Mesenchymal stem cell (in vitro differentiated cells and primary cell): ENCODE measurements around the gene PAM16.
A peak's percentile ranks its signal among the peaks of the same experiment; 100 is the strongest.

ENCODE experiments used
- DNase-seq: peaks from one replicate; pipeline ENCODE4 v3.0.0-alpha.2; 2013
- H2AFZ ChIP-seq: one replicate; pipeline ENCODE4 v1.6.1; 2013; ENCODE audit warnings: low read depth, mild to moderate bottlenecking, control low read depth, inconsistent platforms, low read length, moderate library complexity
- H2AK5ac ChIP-seq: 2 replicates; pipeline ENCODE4 v1.6.1; 2013; ENCODE audit warnings: low read length, moderate library complexity, mild to moderate bottlenecking, inconsistent platforms; ENCODE audit not compliant: severe bottlenecking
- H2BK120ac ChIP-seq: one replicate; pipeline ENCODE4 v1.6.1; 2013; ENCODE audit warnings: low read depth, mild to moderate bottlenecking, inconsistent platforms, low read length, moderate library complexity
- H2BK12ac ChIP-seq, 2 experiments: one replicate each; pipeline ENCODE4 v1.6.1; 2013; ENCODE audit warnings: inconsistent platforms in 2 of 2, low read length in 2 of 2, mild to moderate bottlenecking in 2 of 2, moderate library complexity in 2 of 2, control low read depth in 1 of 2
- H2BK15ac ChIP-seq: one replicate; pipeline ENCODE4 v1.6.1; 2013; ENCODE audit warnings: mild to moderate bottlenecking, low read depth, inconsistent platforms; ENCODE audit not compliant: poor library complexity, severe bottlenecking
- H2BK5ac ChIP-seq: 2 replicates; pipeline ENCODE4 v1.6.1; 2013; ENCODE audit warnings: low read depth, mild to moderate bottlenecking, low read length, control low read depth, inconsistent platforms; ENCODE audit not compliant: poor library complexity, severe bottlenecking
- H3K14ac ChIP-seq, 2 experiments: one replicate each; pipeline ENCODE4 v1.6.1; 2013; ENCODE audit warnings: inconsistent platforms in 2 of 2, low read length in 2 of 2, control low read depth in 1 of 2, mild to moderate bottlenecking in 1 of 2, moderate library complexity in 1 of 2
- H3K18ac ChIP-seq, 2 experiments: one replicate each; pipeline ENCODE4 v1.6.1; 2013; ENCODE audit warnings: inconsistent platforms in 2 of 2, low read length in 2 of 2, control low read depth in 1 of 2, low read depth in 1 of 2, mild to moderate bottlenecking in 1 of 2
- H3K23ac ChIP-seq, 2 experiments: one replicate each; pipeline ENCODE4 v1.6.1; 2013; ENCODE audit warnings: inconsistent platforms in 2 of 2, low read length in 2 of 2, mild to moderate bottlenecking in 2 of 2, moderate library complexity in 2 of 2, control low read depth in 1 of 2
- H3K27ac ChIP-seq: 2 replicates; pipeline ENCODE4 v1.5.1; 2013; ENCODE audit warnings: mild to moderate bottlenecking, moderate library complexity, low read length, control low read depth, inconsistent platforms; ENCODE audit not compliant: poor library complexity, severe bottlenecking
- H3K27me3 ChIP-seq, 2 experiments: 2 replicates each; pipeline versions ENCODE4 v1.6.1 to v1.7.0; 2013; ENCODE audit warnings: low read length in 2 of 2, mild to moderate bottlenecking in 2 of 2, moderate library complexity in 2 of 2, control low read depth in 1 of 2, inconsistent platforms in 1 of 2; ENCODE audit not compliant: control insufficient read depth in 1 of 2, insufficient read depth in 1 of 2
- H3K36me3 ChIP-seq, 2 experiments: 2 replicates each; pipeline versions ENCODE4 v1.6.1 to v1.7.0; 2013; ENCODE audit warnings: low read length in 2 of 2, control low read depth in 1 of 2, inconsistent platforms in 1 of 2, low read depth in 1 of 2, mild to moderate bottlenecking in 1 of 2; ENCODE audit not compliant: insufficient read depth in 2 of 2, control insufficient read depth in 1 of 2
- H3K4ac ChIP-seq, 2 experiments: one replicate each; pipeline ENCODE4 v1.6.1; 2013; ENCODE audit warnings: inconsistent platforms in 2 of 2, low read length in 2 of 2, mild to moderate bottlenecking in 2 of 2, moderate library complexity in 2 of 2, control low read depth in 1 of 2, low read depth in 1 of 2
- H3K4me1 ChIP-seq: 2 replicates; pipeline ENCODE4 v1.6.1; 2013; ENCODE audit warnings: low read depth, low read length, control low read depth; ENCODE audit not compliant: control insufficient read depth, insufficient read depth
- H3K4me2 ChIP-seq: 2 replicates; pipeline ENCODE4 v1.6.1; 2013; ENCODE audit warnings: low read length, mild to moderate bottlenecking, inconsistent platforms; ENCODE audit not compliant: poor library complexity, severe bottlenecking
- H3K4me3 ChIP-seq, 2 experiments: 2 replicates each; pipeline versions ENCODE4 v1.5.1 to v1.7.0; 2013; ENCODE audit warnings: low read length in 2 of 2, mild to moderate bottlenecking in 2 of 2, control low read depth in 1 of 2, low read depth in 1 of 2; ENCODE audit not compliant: insufficient read depth in 1 of 2
- H3K79me1 ChIP-seq: replicated peaks from 2 replicates; pipeline ENCODE4 v1.6.1; 2013; ENCODE audit warnings: mild to moderate bottlenecking, control low read depth, low read length, inconsistent platforms; ENCODE audit not compliant: poor library complexity, severe bottlenecking
- H3K9ac ChIP-seq: 2 replicates; pipeline ENCODE4 v1.7.0; 2013; ENCODE audit warnings: mild to moderate bottlenecking, low read length, moderate library complexity
- H3K9me3 ChIP-seq: 2 replicates; pipeline ENCODE4 v1.7.0; 2013; ENCODE audit warnings: mild to moderate bottlenecking, low read length; ENCODE audit not compliant: control insufficient read depth
- H4K8ac ChIP-seq: one replicate; pipeline ENCODE4 v1.6.1; 2013; ENCODE audit warnings: inconsistent platforms, mild to moderate bottlenecking, low read length, moderate library complexity
- H4K91ac ChIP-seq: one replicate; pipeline ENCODE4 v1.6.1; 2013; ENCODE audit warnings: mild to moderate bottlenecking, low read length, inconsistent platforms
- WGBS: methylation state at CpG from one replicate; pipeline ENCODE4 v1.1.7; 2013; ENCODE audit warnings: mixed read lengths; 5-methylcytosine and 5-hydroxymethylcytosine counted together

Gene PAM16

GRCh38 chr16:4369007-4369733, 18.0 kb upstream of the PAM16 start:
- Histone ChIP-seq H2BK12ac (peak overlapping the region; percentile 90 to 100), H3K79me1 (no peaks in the 10 kb centered on the region), H3K4ac (peak overlapping the region; percentile 49 to 86), H3K18ac (peak overlapping the region; percentile 79 to 80), H4K91ac (peak overlapping the region; percentile 79), H3K14ac (peak overlapping the region in 1 of 2 experiments; percentile 89), H3K27ac (no peak overlapping the region), H3K23ac (peak overlapping the region in 1 of 2 experiments; percentile 53), H3K9me3 (no peaks in the 10 kb centered on the region), H2AFZ (peak overlapping the region; percentile 5), H4K8ac (peak overlapping the region; percentile 71), H3K4me3 (no peak overlapping the region), H3K27me3 (no peaks in the 10 kb centered on the region), H3K4me2 (no peak overlapping the region), H2BK5ac (peak overlapping the region; percentile 36), H2BK120ac (peak overlapping the region; percentile 80), H3K36me3 (peaks cover 0 to 25% of the 10 kb centered on the region in 2 experiments), H3K9ac (no peak overlapping the region), H2BK15ac (peak overlapping the region; percentile 97), H3K4me1 (peaks cover 46% of the 10 kb centered on the region), H2AK5ac (peak overlapping the region; percentile 88)
- no peak for DNase-seq
- WGBS: 70% methylated on average over 13 of the region's 13 CpGs

GRCh38 chr16:4367393-4367856, 16.3 kb upstream of the PAM16 start:
- H3K4ac ChIP-seq: no peak overlapping the region
- peaks cover 32% of the 10 kb centered on the region for H3K4me1 ChIP-seq
- no peaks in the 10 kb centered on the region for H3K27me3 ChIP-seq
- no peak overlapping the region for H2AK5ac ChIP-seq
- H3K9ac ChIP-seq: no peak overlapping the region
- H2BK120ac ChIP-seq: no peak overlapping the region
- H4K8ac ChIP-seq: no peak overlapping the region
- H2BK5ac ChIP-seq: no peak overlapping the region
- H3K4me3 ChIP-seq: no peak overlapping the region
- 93% methylated on average over 5 of the region's 5 CpGs for WGBS
- H3K79me1 ChIP-seq: no peaks in the 10 kb centered on the region
- H3K36me3 ChIP-seq: peaks cover 0 to 32% of the 10 kb centered on the region in 2 experiments
- no peak overlapping the region for H2AFZ ChIP-seq
- DNase-seq: no peak
- no peak overlapping the region for H3K27ac ChIP-seq
- peak overlapping the region; percentile 4 to 8 for H2BK12ac ChIP-seq
- H3K4me2 ChIP-seq: no peak overlapping the region
- H3K14ac ChIP-seq: no peak overlapping the region
- no peak overlapping the region for H3K18ac ChIP-seq
- H3K9me3 ChIP-seq: no peaks in the 10 kb centered on the region
- H4K91ac ChIP-seq: no peak overlapping the region
- H3K23ac ChIP-seq: no peak overlapping the region
- no peak overlapping the region for H2BK15ac ChIP-seq

GRCh38 chr16:4366016-4366415, 14.9 kb upstream of the PAM16 start:
- Histone ChIP-seq H2AFZ (no peak overlapping the region), H3K23ac (no peak overlapping the region), H3K27me3 (no peaks in the 10 kb centered on the region), H3K18ac (no peak overlapping the region), H3K9ac (no peak overlapping the region), H3K14ac (no peak overlapping the region), H3K79me1 (no peaks in the 10 kb centered on the region), H2BK12ac (no peak overlapping the region), H3K27ac (no peak overlapping the region), H4K91ac (peak overlapping the region; percentile 18), H3K4me3 (no peak overlapping the region), H2BK5ac (no peak overlapping the region), H2BK15ac (no peak overlapping the region), H3K9me3 (no peaks in the 10 kb centered on the region), H3K36me3 (peaks cover 5 to 44% of the 10 kb centered on the region in 2 experiments), H3K4ac (peak overlapping the region in 1 of 2 experiments; percentile 82), H2AK5ac (no peak overlapping the region), H3K4me1 (peaks cover 33% of the 10 kb centered on the region), H3K4me2 (no peak overlapping the region), H2BK120ac (no peak overlapping the region), H4K8ac (no peak overlapping the region)
- WGBS: 93% methylated on average over 13 of the region's 13 CpGs
- no peak for DNase-seq

GRCh38 chr16:4365615-4366014, 14.5 kb upstream of the PAM16 start:
- Histone ChIP-seq H3K4ac (peak overlapping the region in 1 of 2 experiments; percentile 82), H3K36me3 (peaks cover 5 to 49% of the 10 kb centered on the region in 2 experiments), H2AFZ (no peak overlapping the region), H2BK5ac (no peak overlapping the region), H3K9me3 (no peaks in the 10 kb centered on the region), H2BK120ac (no peak overlapping the region), H4K91ac (peak overlapping the region; percentile 18), H3K79me1 (no peaks in the 10 kb centered on the region), H2BK15ac (no peak overlapping the region), H3K18ac (no peak overlapping the region), H3K14ac (no peak overlapping the region), H3K27me3 (no peaks in the 10 kb centered on the region), H3K4me3 (no peak overlapping the region), H3K4me2 (no peak overlapping the region), H2AK5ac (no peak overlapping the region), H4K8ac (no peak overlapping the region), H3K9ac (no peak overlapping the region), H3K4me1 (peaks cover 32% of the 10 kb centered on the region), H3K23ac (no peak overlapping the region), H2BK12ac (no peak overlapping the region), H3K27ac (no peak overlapping the region)
- 97% methylated on average over 12 of the region's 12 CpGs for WGBS
- DNase-seq: no peak
